Stimulated activated CD4-positive, alpha-beta T cell treated with anti-CD3 and anti-CD28 coated beads, Interleukin-2, amount 100 ng/mL, for 48 hours (primary cell): ENCODE results near the gene PPCDC.
A peak's percentile ranks its signal among the peaks of the same experiment; 100 is the strongest.

Source experiments
- DNase-seq, 2 donors: peaks; one replicate each; pipeline ENCODE4 v3.0.0-alpha.2; 2020

Gene PPCDC

GRCh38 chr15:75023181-75023871 lies at the start of gene PPCDC:
PPCDC (plus strand) TSS chr15:75023590; CDS start chr15:75028319, 4,729 bp downstream.
- DNase-seq = peak; percentile 90 to 93

- no peak for DNase-seq
These were observed 47.2 kb upstream of the PPCDC start for GRCh38 chr15:74976159-74976558.

- DNase-seq = peak in 1 of 2 donors; percentile 24
These were observed 45.8 kb upstream of the PPCDC start for GRCh38 chr15:74977599-74977998.

- no peak for DNase-seq
These were observed 45.3 kb upstream of the PPCDC start for GRCh38 chr15:74978077-74978476.

- DNase-seq = peak; percentile 40 to 46
These were observed 44.9 kb upstream of the PPCDC start for GRCh38 chr15:74978503-74978902.

GRCh38 chr15:74982183-74982582 lies 41.2 kb upstream of the PPCDC start:
- DNase-seq = no peak

- peak; percentile 43 to 49 for DNase-seq
These were observed 39.6 kb upstream of the PPCDC start for GRCh38 chr15:74983725-74984231.

GRCh38 chr15:74988007-74988800 lies 35.2 kb upstream of the PPCDC start:
- DNase-seq = peak in 1 of 2 donors; percentile 22

GRCh38 chr15:74989527-74989926 lies 33.9 kb upstream of the PPCDC start:
- DNase-seq = no peak

GRCh38 chr15:74992619-74993018 lies 30.8 kb upstream of the PPCDC start:
- DNase-seq = no peak

GRCh38 chr15:74994236-74994635 lies 29.2 kb upstream of the PPCDC start:
- no peak for DNase-seq

GRCh38 chr15:74994685-74995084 lies 28.7 kb upstream of the PPCDC start:
- no peak for DNase-seq

- peak; percentile 93 to 96 for DNase-seq
These were observed 28.1 kb upstream of the PPCDC start, which contains the start of gene SCAMP5 for GRCh38 chr15:74995182-74995778. SCAMP5 (plus strand) TSS chr15:74995563; CDS start chr15:75011840, 16,277 bp downstream.

GRCh38 chr15:74995779-74996765 lies 27.3 kb upstream of the PPCDC start:
- no peak for DNase-seq

GRCh38 chr15:74997141-74997540 lies 26.2 kb upstream of the PPCDC start:
- no peak for DNase-seq

GRCh38 chr15:74997543-74997942 lies 25.8 kb upstream of the PPCDC start:
- DNase-seq = no peak

- no peak for DNase-seq
These were observed 22.1 kb upstream of the PPCDC start for GRCh38 chr15:75001310-75001709.

GRCh38 chr15:75002398-75002797 lies 21.0 kb upstream of the PPCDC start:
- no peak for DNase-seq

- DNase-seq = no peak
These were observed 16.2 kb upstream of the PPCDC start for GRCh38 chr15:75007216-75007615.

GRCh38 chr15:75008221-75008625 lies 15.2 kb upstream of the PPCDC start:
- no peak for DNase-seq

GRCh38 chr15:75008629-75009326 lies 14.6 kb upstream of the PPCDC start:
- no peak for DNase-seq

GRCh38 chr15:75016431-75016830 lies 7.0 kb upstream of the PPCDC start:
- DNase-seq = no peak
